Measurements from ENCODE around the gene LHFPL2.

GRCh38 chr5:78545406-78545805 is 103.2 kb downstream of the LHFPL2 start:
- TF ChIP-seq CTCF (IDR thresholded peaks at IDR 0.05) = no peak
- no peak for TF ChIP-seq POLR2A (IDR thresholded peaks at IDR 0.05)

All from testis (tissue), 2 donors.